GM21423 (cell line): ENCODE measurements around the gene HNRNPC.
"Not testable (repeated sequence)": the region's sequence is repeated elsewhere in the genome, so short reads cannot be mapped to it uniquely, and the experiment has no call there.

Experiments
- ATAC-seq: cut with Tn5 transposase; IDR thresholded peaks from one replicate; pipeline ENCODE4 v1.9.1; 2021; ENCODE audit warnings: mild to moderate bottlenecking, moderate library complexity; ENCODE audit not compliant: unreplicated experiment

The HNRNPC gene

DNA sequence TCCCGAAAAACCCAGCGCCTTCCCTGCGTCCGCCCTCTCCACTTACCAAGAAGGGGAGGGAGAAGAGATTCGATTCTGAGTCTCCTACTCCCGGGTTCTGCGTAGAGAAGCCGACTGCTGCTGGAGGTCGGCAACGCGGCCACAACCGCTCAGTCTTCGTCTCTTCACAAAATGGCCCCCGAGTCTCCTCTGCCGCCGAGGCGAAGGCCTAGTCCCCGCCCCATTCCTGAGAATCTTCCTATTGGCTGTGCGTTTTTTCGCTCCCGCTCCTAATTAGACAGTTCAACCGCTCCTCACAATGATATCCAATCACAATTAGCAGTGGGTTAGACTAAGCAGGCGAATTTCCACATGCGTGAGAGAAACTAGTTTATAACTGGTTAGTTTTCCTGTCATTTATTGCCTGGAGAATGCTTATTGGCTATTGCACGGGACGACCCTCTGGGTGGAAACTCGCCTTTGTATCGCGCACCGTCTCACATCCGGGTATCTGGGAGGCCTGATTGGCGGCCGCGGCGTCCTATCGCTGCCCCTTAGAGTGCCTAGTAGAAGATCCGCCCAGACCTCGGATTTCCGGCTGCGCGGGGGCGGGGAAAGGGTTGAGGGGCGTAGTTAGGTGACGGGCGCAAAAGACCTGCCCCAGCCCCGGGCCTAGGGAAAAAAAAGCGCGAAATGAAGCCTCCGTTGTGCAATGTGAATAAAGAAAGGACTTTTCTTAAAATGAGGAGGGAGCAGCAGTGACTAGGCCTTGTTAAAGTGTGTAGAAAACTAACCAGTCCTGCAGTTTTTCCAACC lies at the start of gene HNRNPC:
TSS of gene HNRNPC (minus strand) at position 191 of the 795 bp plus-strand sequence. CDS start 35,249 bp downstream, outside the sequence.
- ATAC-seq: peak; percentile 92

DNA sequence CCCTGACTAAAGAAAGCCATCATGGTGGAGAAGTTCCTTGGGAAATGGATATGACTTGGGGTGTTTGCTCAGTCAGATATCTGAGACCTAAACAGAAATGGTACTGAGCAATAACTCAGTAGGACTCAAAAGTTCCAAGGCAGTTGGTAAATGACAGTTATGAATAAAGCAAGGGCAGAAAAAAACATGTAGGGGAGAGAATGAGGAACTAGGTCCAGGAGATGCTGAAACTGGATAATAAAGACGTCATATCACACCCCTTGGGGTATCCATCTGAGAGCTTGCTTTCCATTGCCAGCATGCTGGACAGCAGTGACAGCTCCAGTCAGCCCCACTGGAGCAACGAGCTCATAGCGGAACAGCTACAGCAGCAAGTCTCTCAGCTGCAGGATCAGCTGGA lies 48.2 kb upstream of the HNRNPC start:
- ATAC-seq: no peak

DNA sequence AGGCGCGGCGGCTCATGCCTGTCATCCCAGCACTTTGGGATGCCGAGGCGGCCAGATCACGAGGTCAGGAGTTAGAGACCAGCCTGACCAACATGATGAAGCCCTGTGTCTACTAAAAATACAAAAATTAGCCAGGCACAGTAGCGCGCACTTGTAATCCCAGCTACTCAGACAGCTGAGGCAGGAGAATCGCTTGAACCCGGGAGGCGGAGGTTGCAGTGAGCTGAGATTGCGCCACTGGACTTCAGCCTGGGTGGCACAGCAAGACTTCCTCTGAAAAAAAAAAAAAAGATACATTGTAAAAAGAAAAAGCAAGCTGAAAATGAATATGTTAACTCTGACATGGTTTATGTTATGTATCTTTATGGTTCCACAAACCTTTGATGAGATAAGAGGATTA lies 44.3 kb upstream of the HNRNPC start:
- no peak for ATAC-seq

DNA sequence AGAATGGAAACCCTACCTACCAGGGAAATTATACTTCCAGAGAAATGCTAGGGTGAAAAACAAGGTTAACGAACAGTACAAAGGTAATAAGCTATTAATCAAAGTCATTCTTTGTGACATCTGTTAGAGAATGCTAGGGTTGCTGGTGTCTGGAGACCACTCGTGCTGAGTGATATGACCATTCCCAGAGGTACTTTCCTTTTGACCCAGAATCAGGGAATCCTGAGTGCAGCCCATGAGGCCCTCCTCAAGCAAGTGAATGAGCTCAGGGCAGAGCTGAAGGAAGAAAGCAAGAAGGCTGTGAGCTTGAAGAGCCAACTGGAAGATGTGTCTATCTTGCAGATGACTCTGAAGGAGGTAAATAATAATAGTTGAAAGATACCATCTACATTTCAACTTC lies 42.4 kb upstream of the HNRNPC start:
- no peak for ATAC-seq

DNA sequence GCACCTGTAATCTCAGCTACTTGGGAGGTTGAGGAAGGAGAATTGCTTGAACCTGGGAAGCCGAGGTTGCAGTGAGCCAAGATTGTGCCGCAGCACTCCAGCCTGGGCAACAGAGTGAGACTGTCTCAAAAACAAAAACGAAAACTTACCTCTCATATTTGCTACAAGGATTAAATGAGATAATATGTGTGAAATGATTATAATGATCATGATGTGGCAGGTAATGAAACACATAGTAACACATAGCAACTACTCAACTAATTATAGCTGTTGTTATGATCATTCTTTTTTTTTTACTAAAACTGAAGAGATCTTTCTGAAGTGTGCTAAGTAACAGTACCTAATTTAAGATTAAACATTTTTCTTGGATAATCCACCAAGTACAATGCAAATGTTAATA lies 40.7 kb upstream of the HNRNPC start:
- no peak for ATAC-seq

DNA sequence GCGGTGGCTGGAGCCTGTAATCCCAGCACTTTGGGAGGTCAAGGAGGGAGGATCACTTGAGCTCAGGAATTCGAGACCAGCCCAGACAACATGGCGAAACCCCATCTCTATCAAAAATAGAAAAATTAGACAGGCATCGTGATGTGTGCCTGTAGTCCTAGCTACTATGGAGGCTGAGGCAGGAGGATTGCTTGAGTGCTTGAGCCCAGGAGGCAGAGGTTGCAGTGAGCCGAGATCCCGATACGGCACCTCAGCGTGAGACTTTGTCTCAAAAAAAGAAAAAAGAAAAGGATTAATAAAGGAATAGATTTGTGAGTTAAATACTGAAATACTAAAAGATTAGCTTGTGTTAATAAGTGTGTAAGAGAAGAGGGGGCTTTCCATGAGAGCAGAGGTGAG lies 40.0 kb upstream of the HNRNPC start:
- no peak for ATAC-seq

DNA sequence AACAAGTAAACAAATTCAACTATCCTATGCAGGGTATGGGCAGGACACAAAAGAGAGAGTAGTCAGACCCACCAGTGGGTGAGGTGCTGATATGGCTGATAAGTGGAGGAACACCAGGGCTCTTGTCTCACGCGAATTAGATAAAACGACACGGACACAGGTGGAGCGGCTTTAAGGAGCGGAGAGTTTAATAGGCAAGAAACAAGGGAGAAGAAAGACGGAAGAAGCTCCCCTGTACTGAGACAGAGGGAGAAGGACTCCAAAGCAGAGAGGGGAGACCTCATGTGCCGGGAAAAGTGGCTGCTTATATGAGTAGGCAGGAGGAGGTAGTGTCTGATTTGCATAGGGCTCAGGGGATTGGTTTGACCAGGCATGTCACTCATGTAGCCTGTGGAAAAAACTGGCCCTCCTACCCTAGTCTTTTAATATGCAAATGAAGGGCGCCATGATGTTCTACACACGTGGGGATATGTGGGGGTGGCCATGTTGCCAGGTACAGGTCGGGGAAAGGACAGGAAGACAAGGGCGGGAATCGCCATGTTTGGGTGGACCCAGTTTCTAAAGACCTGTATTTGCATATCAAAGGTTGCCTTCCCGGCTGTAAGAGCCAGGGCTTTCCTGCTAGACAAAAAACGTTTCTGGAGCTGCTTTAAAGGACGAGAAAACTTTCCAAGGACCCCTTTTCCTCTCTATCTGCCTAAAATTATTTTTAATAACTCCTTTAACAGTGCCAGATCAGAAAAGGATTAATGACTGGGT lies 39.4 kb upstream of the HNRNPC start:
- peak; percentile 84 for ATAC-seq

DNA sequence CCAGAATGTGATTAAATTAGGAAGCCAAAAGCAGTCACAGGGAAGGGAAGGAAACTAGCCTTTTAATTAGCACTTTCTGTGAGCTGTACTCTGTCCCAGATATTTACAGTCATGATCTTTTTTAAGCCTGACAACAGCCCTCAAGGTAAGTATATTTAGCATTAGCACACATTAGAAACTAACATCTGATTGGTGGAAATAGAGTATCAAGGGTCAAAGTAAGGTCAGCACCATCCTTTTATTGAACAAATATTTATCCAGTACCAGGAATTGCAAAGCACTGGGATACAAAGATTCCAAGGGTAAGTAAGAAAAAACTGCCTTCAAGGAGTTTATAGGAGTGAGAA lies 38.9 kb upstream of the HNRNPC start:
- ATAC-seq: peak; percentile 14

DNA sequence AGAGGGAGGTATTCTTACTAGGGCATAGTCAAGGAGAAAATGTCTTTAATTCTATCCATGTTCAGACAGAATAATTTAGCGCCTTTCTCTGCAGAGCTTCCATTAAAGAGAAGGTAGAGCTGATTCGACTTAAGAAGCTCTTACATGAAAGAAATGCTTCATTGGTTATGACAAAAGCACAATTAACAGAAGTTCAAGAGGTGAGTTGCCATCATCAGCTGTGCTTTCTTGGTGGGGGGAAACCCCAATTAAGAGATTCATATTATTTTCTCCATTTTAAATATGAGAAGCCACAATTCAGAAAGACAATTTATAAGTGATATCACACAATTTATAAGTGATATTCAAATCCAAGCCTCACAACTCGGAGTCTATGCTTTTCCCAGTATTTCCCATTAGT lies 38.4 kb upstream of the HNRNPC start:
- no peak for ATAC-seq

DNA sequence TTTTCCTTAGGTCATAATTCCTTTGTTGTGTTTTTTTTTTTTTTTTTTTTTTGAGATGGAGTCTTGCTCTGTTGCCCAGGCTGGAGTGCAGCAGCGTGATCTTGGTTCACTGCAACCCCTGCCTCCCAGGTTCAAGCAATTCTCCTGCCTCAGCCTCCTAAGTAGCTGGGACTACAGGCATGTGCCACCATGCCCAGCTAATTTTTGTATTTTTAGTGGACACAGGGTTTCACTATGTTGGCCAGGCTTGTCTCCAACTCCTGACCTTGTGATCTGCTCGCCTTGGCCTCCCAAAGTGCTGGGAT lies 33.5 kb upstream of the HNRNPC start:
- not testable (repeated sequence) for ATAC-seq

DNA sequence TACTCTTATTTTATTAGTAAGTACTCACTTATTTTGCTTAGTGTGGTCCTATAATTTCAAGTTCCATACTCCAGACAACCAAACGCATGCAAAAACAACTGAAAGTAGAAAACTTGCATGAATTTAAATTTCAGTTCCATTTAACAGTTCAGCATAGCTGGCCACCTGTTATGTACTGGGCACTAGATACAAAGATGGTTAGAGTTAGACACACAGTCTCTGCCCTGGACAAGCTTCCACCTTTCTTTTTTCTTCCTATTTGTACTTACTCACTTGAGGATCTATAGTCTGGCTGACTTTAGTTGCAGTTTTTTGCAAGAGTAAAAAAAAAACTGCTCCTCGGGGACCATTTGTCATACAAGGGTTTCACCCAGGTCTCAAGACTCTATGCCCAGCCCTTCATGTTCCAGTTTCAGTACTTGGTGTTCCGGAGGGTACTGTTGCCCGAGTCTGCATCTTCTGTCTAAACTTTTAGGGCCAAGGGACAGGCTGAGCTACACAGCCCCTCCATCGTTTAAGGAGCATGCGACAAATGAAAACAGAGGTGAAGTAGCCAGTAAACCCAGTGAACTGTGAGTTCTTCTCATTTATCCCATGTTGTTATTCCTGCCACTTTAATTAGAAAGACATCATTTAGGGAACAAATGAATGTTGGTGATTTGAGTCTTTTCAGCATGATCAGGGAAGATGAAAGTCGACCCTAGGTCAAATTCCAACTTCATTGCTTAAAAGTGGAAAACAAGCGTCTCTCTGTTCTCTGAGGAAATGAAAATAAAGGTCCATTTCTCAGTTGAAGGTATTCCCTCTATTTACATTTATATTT lies 33.0 kb upstream of the HNRNPC start:
- no peak for ATAC-seq

DNA sequence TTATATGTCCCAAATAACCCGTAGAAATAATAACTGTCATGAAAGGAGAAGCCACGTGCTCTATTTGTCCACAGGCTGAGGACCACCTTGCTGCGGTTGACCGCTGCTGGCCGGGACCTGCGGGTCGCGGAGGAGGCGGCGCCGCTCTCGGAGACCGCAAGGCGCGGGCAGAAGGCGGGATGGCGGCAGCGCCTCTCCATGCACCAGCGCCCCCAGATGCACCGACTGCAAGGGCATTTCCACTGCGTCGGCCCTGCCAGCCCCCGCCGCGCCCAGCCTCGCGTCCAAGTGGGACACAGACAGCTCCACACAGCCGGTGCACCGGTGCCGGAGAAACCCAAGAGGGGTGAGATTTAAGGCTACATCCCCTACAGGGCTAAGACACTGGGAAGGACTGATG lies 31.6 kb upstream of the HNRNPC start:
- ATAC-seq: no peak

DNA sequence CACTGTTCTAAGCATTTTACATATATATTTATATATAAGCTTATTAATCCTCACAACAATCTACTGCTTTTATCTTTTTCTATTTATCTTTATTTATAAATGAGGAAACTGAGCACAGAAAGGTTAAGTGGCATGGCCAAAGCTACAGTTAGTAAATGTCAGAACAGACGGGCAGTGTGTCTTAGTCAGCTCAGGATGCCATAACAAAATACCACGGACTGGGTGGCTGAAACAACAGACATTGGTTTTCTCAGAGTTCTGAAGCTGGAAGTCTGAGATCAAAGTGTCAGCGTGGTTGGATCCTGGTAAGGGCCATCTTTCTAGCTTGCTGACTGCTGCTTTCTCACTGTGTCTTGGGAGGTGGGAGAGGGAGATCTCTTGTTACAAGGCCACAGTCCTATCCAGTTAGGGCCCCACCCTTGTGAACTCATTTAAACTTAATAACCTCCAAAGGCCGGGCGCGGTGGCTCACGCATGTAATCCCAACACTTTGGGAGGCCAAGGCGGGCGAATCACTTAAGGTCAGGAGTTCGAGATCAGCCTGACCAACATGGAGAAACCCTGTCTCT lies 30.4 kb upstream of the HNRNPC start:
- ATAC-seq: no peak

DNA sequence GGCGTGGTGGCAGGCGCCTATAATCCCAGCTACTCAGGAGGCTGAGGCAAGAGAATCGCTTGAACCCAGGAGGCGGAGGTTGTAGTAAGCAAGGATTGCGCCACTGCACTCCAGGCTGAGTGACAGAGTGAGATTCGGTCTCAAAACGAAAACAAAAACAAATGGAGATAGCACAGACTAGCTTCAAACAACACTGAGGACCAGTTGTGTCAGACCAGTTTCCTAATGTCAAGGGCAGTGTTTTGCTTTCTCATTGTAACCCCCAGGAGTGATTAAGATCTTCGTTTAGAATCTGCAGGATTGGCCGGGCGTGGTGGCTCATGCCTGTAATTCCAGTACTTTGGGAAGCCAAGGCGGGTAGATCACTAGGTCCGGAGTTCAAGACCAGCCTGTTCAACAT lies 29.1 kb upstream of the HNRNPC start:
- no peak for ATAC-seq

DNA sequence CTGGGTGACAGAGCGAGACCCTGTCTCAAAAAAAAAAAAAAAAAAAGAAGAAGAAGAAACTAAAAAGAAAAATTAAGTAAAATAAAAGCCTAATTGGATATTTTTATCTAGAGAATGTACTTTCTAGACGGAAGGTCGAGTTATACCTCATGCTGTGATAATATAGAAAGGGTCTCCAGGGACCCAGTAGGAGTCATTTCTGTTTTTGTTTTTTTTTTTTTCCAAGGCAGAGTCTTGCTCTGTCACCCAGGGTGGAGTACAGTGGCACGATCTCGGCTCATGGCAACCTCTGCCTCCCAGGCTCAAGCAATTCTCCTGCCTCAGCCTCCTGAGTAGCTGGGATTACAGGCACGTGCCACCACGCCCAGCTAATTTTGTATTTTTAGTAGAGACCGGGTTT lies 24.8 kb upstream of the HNRNPC start:
- not testable (repeated sequence) for ATAC-seq

DNA sequence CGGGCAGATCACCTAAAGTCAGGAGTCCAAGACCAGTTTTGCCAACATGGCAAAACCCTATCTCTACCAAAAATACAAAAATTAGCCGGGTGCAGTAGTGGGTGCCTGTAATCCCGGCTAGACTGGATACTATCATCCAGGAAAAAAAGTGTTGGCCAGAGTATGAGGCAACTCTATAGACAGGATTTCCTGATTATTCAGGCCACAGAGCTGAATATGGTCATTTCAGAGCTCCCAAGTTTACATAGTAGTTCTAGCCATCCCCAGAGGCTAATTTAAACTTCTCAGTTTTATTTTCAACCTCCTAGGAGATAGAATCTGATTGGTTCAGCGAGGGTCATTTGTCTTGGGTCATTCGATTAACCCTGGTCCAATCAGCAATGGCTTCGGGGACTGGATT lies 17.9 kb upstream of the HNRNPC start:
- no peak for ATAC-seq

DNA sequence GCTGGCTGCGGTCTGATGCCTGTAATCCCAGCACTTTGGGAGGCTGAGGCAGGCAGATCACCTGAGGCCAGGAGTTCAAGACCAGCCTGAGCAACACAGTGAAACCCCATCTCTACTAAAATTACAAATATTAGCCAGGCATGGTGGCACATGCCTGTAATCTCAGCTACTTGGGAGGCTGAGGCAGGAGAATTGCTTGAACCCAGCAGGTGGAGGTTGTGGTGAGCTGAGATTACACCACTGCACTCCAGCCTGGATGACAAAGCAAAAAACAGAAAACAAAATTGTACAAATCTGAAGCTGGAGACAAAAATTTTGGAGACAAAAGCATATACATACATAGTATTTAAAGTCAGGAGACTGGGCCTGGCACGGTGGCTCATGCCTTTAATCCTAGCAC lies 17.3 kb upstream of the HNRNPC start:
- ATAC-seq: not testable (repeated sequence)

DNA sequence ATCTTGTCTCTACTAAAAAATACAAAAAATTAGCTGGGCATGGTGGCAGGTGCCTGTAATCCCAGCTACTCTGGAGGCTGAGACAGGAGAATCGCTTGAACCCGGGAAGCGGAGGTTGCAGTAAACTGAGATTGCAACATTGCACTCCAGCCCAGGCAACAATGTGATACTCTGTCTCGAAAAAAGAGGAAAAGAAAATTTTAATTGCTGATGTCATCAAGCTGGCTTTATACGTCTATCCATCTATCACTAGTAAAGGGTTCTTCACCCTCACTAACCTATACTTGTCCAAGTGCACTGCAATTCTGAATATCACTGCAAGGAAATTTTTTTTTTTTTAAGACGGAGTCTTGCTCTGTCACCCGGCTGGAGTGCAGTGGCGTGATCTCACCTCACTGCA lies 12.7 kb upstream of the HNRNPC start:
- not testable (repeated sequence) for ATAC-seq

DNA sequence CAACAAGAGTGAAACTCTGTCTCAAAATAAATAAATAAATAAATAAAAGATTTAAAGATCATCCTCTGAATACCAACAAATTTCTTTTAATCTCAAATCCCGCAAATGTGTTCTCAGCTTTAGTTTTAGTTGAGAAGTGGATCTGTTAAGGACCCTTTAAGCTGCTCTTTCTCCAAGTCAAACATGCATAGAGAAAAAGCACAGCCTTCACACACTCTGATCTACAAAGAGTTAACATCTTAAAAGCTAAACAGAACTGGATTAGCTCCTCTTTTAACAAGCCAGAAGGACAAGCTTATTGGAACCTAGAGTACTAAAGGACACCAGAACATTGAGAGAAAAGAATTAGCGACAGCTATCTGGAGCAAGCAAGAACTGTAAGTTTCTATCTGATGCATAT lies 10.5 kb upstream of the HNRNPC start, which contains the start of gene RPGRIP1:
TSS of gene RPGRIP1 (plus strand) at position 301 of the 400 bp plus-strand sequence. CDS start 7,894 bp downstream, outside the sequence.
- no peak for ATAC-seq

DNA sequence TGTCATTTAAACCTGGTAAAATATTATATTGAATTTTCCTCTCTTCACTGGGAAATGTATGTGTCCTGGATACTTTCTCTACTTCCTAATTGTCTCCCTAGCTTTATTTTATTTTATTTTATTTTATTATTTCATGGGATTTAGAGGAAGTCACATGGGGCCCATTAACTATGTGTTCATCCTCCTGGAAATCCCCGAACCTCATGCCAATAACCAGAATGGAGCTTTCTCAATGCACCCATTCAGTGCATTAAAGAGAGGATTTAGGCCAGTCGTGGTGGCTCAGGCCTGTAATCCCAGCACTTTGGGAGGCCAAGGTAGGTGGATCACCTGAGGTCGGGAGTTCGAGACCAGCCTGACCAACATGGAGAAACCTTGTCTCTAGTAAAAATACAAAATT lies 9.4 kb upstream of the HNRNPC start:
- ATAC-seq: no peak

DNA sequence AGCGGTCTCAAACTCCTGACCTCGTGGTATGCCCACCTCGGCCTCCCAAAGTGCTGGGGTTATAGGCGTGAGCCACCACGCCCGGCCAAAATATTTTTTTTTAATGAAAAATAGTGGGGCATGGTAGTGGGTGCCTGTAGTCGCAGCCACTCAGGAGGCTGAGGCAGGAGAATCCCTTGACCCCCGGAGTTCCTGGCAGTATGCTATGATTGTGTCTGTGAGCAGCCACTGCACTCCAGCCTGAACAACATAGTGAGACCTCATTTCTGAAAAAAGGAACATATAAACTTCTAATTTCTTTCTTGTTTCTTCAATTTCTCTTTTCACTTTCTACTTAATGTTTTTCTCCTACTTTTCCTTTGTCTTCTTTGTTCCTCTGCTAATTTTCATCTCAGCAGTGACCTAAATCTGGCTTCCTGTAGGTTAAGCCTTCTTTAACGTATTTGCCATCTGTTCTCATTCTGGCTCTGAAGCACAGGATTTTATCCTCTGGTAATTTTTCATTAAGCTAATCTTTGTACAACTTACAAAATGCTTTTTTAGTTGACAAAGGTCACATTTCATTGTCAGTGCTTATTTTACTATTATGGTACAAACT lies 6.1 kb upstream of the HNRNPC start:
- ATAC-seq: no peak
